K562 (cell line): Measurements from ENCODE around the gene UPK3BL1. TPM values are rescaled to one million over a fixed set of nuclear protein-coding genes. Genes with fewer than 3 reads are reported as not detected.
A peak's percentile ranks its signal among the peaks of the same experiment; 100 is the strongest.
"Not testable (repeated sequence)": the region's sequence is repeated elsewhere in the genome, so short reads cannot be mapped to it uniquely, and the experiment has no call there.

Source experiments
- ATAC-seq: fragments of 200-7000 bp; cut with Tn5 transposase; 3 replicates; pipeline ENCODE4 v1.9.1; 2020; ENCODE audit warnings: moderate library complexity
- BruUV-seq: library from RNA; stranded (reverse); fragments of 400-500 nt; replicated peaks from 2 replicates; lab custom pipeline; 2021; lab: Mats Ljungman, UMichigan
- CTCF ChIA-PET: fragments of 300-600 bp; formaldehyde crosslinking; extraction: SDS; loops from one replicate; lab custom pipeline; 2021; ENCODE audit warnings: low intra/inter-chr PET ratio; lab: Yijun Ruan, JAX
- POLR2A ChIA-PET: fragments of 300-600, 350-650 bp; sonication (Branson Sonifier 250); formaldehyde crosslinking; extraction: SDS; loops from one replicate; lab custom pipeline; 2021; ENCODE audit warnings: antibody characterized with exemption, inconsistent platforms; lab: Yijun Ruan, JAX
- DNase-seq, 4 experiments: peaks; one replicate each; pipeline versions ENCODE4 v3.0.0 to v3.0.0-alpha.2; 2011 to 2018; ENCODE audit warnings: low spot score in 3 of 4, mixed read lengths in 3 of 4; ENCODE audit errors: extremely low read depth in 1 of 4
- FAIRE-seq: peaks from 2 replicates; lab custom pipeline; 2011; peaks lifted over from hg19 to GRCh38; lab: Jason Lieb, UNC
- H2AFZ ChIP-seq: 2 replicates; pipeline ENCODE4 v1.6.0; 2011; ENCODE audit warnings: low read depth, low read length, control low read depth, inconsistent platforms
- H3K27ac ChIP-seq: fragments of 200-600 bp; 3 replicates; pipeline ENCODE4 v1.8.0; 2011; ENCODE audit warnings: low read depth, mild to moderate bottlenecking, control low read depth, inconsistent platforms, low read length, moderate library complexity, mixed read lengths; ENCODE audit errors: extremely low read depth
- H3K27me3 ChIP-seq, 2 experiments: fragments of 300-600 bp in 1 of 2; 2 replicates in 1 of 2; 3 replicates in 1 of 2; pipeline versions ENCODE4 v1.6.0 to v1.8.0; 2011; ENCODE audit warnings: inconsistent platforms in 2 of 2, low read length in 2 of 2, mild to moderate bottlenecking in 1 of 2, mixed read lengths in 1 of 2, moderate library complexity in 1 of 2; ENCODE audit not compliant: control insufficient read depth in 2 of 2, insufficient read depth in 2 of 2
- H3K36me3 ChIP-seq: fragments of 300-600 bp; 3 replicates; pipeline ENCODE4 v1.8.0; 2011; ENCODE audit warnings: mild to moderate bottlenecking, low read length, inconsistent platforms; ENCODE audit not compliant: control insufficient read depth, insufficient read depth
- H3K4me1 ChIP-seq, 2 experiments: fragments of 200-600 bp in 1 of 2; replicated peaks in 1 of 2; 2 replicates in 1 of 2; 3 replicates in 1 of 2; pipeline versions ENCODE4 v1.5.1 to v1.8.0; 2011; ENCODE audit warnings: inconsistent platforms in 2 of 2, low read length in 2 of 2, mild to moderate bottlenecking in 1 of 2, mixed read lengths in 1 of 2, moderate library complexity in 1 of 2; ENCODE audit not compliant: control insufficient read depth in 2 of 2, insufficient read depth in 2 of 2
- H3K4me2 ChIP-seq: 2 replicates; pipeline ENCODE4 v1.6.1; 2011; ENCODE audit warnings: low read length, control low read depth, inconsistent platforms, mixed read lengths; ENCODE audit not compliant: insufficient read depth
- H3K4me3 ChIP-seq: fragments of 200-600 bp; sonication (generic), shearing (Covaris generic); 2 replicates; pipeline ENCODE4 v1.5.1; 2016; ENCODE audit warnings: control low read depth, inconsistent platforms
- H3K79me2 ChIP-seq: fragments of 200-600 bp; 3 replicates; pipeline ENCODE4 v1.8.0; 2011; ENCODE audit warnings: low read length, inconsistent platforms; ENCODE audit not compliant: control insufficient read depth, insufficient read depth
- H3K9ac ChIP-seq, 2 experiments: 2 replicates each; pipeline versions ENCODE4 v1.6.0 to v1.6.1; 2011; ENCODE audit warnings: low read depth in 2 of 2, low read length in 2 of 2, control low read depth in 1 of 2, inconsistent platforms in 1 of 2, mild to moderate bottlenecking in 1 of 2, mixed read lengths in 1 of 2; ENCODE audit not compliant: insufficient read depth in 1 of 2
- H3K9me1 ChIP-seq: one replicate; pipeline ENCODE4 v1.6.0; 2011; ENCODE audit warnings: inconsistent platforms, mild to moderate bottlenecking, low read length, moderate library complexity; ENCODE audit not compliant: control insufficient read depth, insufficient read depth
- H3K9me3 ChIP-seq: replicated peaks from 2 replicates; pipeline ENCODE4 v1.5.1; 2011; ENCODE audit warnings: low read depth, low read length, inconsistent platforms; ENCODE audit not compliant: control insufficient read depth, insufficient read depth
- H4K20me1 ChIP-seq: replicated peaks from 2 replicates; pipeline ENCODE4 v1.6.1; 2011; ENCODE audit warnings: low read length, inconsistent platforms, mixed read lengths; ENCODE audit not compliant: control insufficient read depth, insufficient read depth
- C11orf30 ChIP-seq: fragments of 450-650 bp; IDR thresholded peaks from 2 replicates; pipeline ENCODE4 v1.6.1; 2016; ENCODE audit warnings: low read depth, mild to moderate bottlenecking
- ELF1 ChIP-seq: fragments of 200-800 bp; sonication (Bioruptor generic); IDR thresholded peaks from 2 replicates; pipeline ENCODE4 v1.6.1; 2016; ENCODE audit warnings: missing genetic modification characterization, missing compliant biosample characterization
- GABPA ChIP-seq: fragments of 200-800 bp; sonication (Bioruptor generic); conservative IDR thresholded peaks from 2 replicates; pipeline ENCODE4 v1.6.1; 2016; ENCODE audit warnings: low read depth, missing genetic modification characterization, missing compliant biosample characterization
- MEIS2 ChIP-seq: fragments of 450-650 bp; IDR thresholded peaks from 2 replicates; pipeline ENCODE4 v1.6.1; 2014; ENCODE audit warnings: mild to moderate bottlenecking; ENCODE audit not compliant: partially characterized antibody
- NRF1 ChIP-seq, 2 experiments: fragments of 450-650 bp; IDR thresholded peaks in 1 of 2; conservative IDR thresholded peaks in 1 of 2; 2 replicates each; pipeline ENCODE4 v1.6.1; 2014; ENCODE audit warnings: mild to moderate bottlenecking in 2 of 2
- POLR2A ChIP-seq: fragments of 450-650 bp; conservative IDR thresholded peaks from 2 replicates; pipeline ENCODE4 v1.6.1; 2016
- POLR2G ChIP-seq: fragments of 200-400 bp; formaldehyde crosslinking; IDR thresholded peaks from 2 replicates; pipeline ENCODE4 v1.6.1; 2017; ENCODE audit warnings: low read depth, mild to moderate bottlenecking, antibody characterized with exemption, low read length, moderate library complexity
- SIN3B ChIP-seq: fragments of 450-650 bp; IDR thresholded peaks from 2 replicates; pipeline ENCODE4 v1.6.1; 2017; ENCODE audit warnings: low read depth, mild to moderate bottlenecking, moderate library complexity
- SP2 ChIP-seq: IDR thresholded peaks from 2 replicates; pipeline ENCODE4 v1.6.1; 2011; ENCODE audit warnings: mild to moderate bottlenecking, low read depth, low read length, moderate library complexity; ENCODE audit not compliant: poor library complexity, severe bottlenecking; ENCODE audit errors: extremely low read depth
- SUPT5H ChIP-seq: fragments of 450-650 bp; IDR thresholded peaks from 2 replicates; pipeline ENCODE4 v1.6.1; 2016
- TAF1 ChIP-seq: IDR thresholded peaks from 2 replicates; pipeline ENCODE4 v1.6.1; 2011; ENCODE audit warnings: mild to moderate bottlenecking, low read length, moderate library complexity; ENCODE audit not compliant: insufficient read depth, control insufficient read depth, severe bottlenecking; ENCODE audit errors: extremely low read depth
- WGBS: fragments of 100-300 bp; shearing (Covaris generic); methylation state at CpG from one replicate; pipeline ENCODE4 v1.1.6; 2016; ENCODE audit warnings: low coverage, mixed read lengths; ENCODE audit not compliant: insufficient coverage; ENCODE audit errors: missing lambda C conversion rate; 5-methylcytosine and 5-hydroxymethylcytosine counted together
- in situ Hi-C: fragments of 300-500 bp; cut with MboI; formaldehyde crosslinking; loops from 4 replicates; pipeline ENCODE4 v1.15.0; 2018; ENCODE audit warnings: inconsistent platforms, mixed read lengths
- intact Hi-C: fragments of 100-400 bp; cut with micrococcal nuclease; formaldehyde crosslinking; loops from 2 replicates; pipeline ENCODE4 v1.14.2; 2022
- polyA plus RNA-seq, 8 experiments: library from polyadenylated mRNA; depleted of rRNA in 4 of 8; stranded (reverse) in 5 of 8; unstranded in 3 of 8; fragments of >200 nt; fragmentation: Nextera tagmentation in 2 of 8; fragmentation: Illumina TruSeq in 1 of 8; extraction: Ambion mirVana in 2 of 8; extraction: Trizol in 1 of 8; gene quantifications; 2 replicates each; pipeline versions ENCODE4 v1.2.1 to v1.2.3, GENCODE V29; 2011 to 2014; ENCODE audit warnings: inconsistent platforms in 1 of 8, missing spikeins in 1 of 8
- total RNA-seq, 7 experiments: library from RNA; depleted of rRNA in 6 of 7; stranded (reverse); fragments of >200 nt in 6 of 7; fragmentation: Illumina TruSeq in 2 of 7; extraction: Trizol in 2 of 7; gene quantifications; 2 replicates each; pipeline versions ENCODE4 v1.2.1 to v1.2.3, GENCODE V29; 2011 to 2021; ENCODE audit warnings: low replicate concordance in 1 of 7
- TF ChIP-seq, protein P1 (sequence below): fragments of 200-800 bp; sonication (Bioruptor generic); IDR thresholded peaks from 2 replicates; pipeline ENCODE4 v1.6.1; 2017; ENCODE audit warnings: missing genetic modification characterization, missing compliant biosample characterization
- TF ChIP-seq, protein P2 (sequence below), 3 experiments: IDR thresholded peaks in 2 of 3; conservative IDR thresholded peaks in 1 of 3; 2 replicates each; pipeline ENCODE4 v1.5.1; 2011 to 2012; ENCODE audit warnings: low read length in 3 of 3, mild to moderate bottlenecking in 3 of 3, control low read depth in 2 of 3, improper control_type of control experiment in 1 of 3, inconsistent platforms in 1 of 3, low read depth in 1 of 3, mixed read lengths in 1 of 3, moderate library complexity in 1 of 3; ENCODE audit not compliant: insufficient read depth in 2 of 3

UPK3BL1 gene
- total and polyA plus RNA-seq, 9 of the 15 experiments (the other 6 are each of a cell fraction or from before 2014, with no cell fraction given), result 3.9 to 36.3 (median 15.6) TPM

DNA sequence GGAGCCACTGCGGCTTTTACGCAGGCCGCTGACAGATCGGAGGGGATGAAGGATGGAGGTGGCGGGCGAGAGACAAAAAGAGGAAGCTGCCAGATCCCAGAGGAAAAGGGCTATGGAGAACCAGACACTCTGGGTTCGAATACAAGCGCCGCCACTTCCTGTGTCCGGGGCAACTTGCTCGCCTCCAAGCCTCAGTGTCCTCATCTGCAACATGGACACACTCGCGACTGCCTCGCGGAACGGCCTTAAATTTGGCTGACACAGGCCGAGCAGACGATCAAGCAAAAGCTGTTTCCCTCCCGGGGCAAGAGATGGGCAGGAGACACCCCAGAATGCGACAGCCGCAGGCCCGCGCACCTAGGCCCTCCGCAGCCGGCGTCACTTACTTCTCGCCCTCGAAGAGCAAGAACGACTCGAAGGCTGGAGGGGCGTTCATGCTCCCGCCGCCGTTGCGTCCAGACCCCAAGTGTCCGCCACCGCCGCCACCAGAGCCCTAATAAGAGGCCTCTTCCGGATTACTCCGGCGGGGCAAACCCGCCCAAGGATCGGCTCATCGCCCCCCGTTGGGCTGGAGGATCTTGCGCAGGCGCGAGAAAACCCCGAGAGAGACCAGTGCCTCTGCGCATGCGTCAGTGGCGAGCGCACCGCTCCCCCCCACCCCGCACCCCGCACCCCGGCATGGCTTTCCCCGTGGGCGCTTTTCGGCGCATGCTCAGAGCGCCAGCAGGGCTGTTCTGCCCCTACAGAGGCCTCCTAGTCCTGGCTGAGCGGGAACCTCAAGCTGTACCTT is 28.8 kb upstream of the UPK3BL1 start, which contains the start of gene POLR2J2 (continued):
- peak; percentile 42 for TF ChIP-seq TAF1
- peak; percentile 32; the same call in 1 of the 2 replicates for TF ChIP-seq SIN3B
- peak; percentile 16 for TF ChIP-seq MEIS2
- peak; percentile 75 for TF ChIP-seq POLR2G
- peak; percentile 67 for TF ChIP-seq C11orf30
- peak; percentile 29; the same call in 1 of the 2 replicates for TF ChIP-seq POLR2A
- TF ChIP-seq, protein P1, sequence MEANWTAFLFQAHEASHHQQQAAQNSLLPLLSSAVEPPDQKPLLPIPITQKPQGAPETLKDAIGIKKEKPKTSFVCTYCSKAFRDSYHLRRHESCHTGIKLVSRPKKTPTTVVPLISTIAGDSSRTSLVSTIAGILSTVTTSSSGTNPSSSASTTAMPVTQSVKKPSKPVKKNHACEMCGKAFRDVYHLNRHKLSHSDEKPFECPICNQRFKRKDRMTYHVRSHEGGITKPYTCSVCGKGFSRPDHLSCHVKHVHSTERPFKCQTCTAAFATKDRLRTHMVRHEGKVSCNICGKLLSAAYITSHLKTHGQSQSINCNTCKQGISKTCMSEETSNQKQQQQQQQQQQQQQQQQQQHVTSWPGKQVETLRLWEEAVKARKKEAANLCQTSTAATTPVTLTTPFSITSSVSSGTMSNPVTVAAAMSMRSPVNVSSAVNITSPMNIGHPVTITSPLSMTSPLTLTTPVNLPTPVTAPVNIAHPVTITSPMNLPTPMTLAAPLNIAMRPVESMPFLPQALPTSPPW, result peak; percentile 78
- TF ChIP-seq ELF1 (tag), result peak; percentile 37; the same call in 1 of the 2 replicates
- peak; percentile 71 for TF ChIP-seq GABPA (tag)
- TF ChIP-seq, protein P2, sequence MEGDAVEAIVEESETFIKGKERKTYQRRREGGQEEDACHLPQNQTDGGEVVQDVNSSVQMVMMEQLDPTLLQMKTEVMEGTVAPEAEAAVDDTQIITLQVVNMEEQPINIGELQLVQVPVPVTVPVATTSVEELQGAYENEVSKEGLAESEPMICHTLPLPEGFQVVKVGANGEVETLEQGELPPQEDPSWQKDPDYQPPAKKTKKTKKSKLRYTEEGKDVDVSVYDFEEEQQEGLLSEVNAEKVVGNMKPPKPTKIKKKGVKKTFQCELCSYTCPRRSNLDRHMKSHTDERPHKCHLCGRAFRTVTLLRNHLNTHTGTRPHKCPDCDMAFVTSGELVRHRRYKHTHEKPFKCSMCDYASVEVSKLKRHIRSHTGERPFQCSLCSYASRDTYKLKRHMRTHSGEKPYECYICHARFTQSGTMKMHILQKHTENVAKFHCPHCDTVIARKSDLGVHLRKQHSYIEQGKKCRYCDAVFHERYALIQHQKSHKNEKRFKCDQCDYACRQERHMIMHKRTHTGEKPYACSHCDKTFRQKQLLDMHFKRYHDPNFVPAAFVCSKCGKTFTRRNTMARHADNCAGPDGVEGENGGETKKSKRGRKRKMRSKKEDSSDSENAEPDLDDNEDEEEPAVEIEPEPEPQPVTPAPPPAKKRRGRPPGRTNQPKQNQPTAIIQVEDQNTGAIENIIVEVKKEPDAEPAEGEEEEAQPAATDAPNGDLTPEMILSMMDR (IDR thresholded peaks at IDR 0.05 in 2 of 3, conservative IDR thresholded peaks at IDR 0.05 in 1 of 3; ENCODE audit: insufficient read depth in 2 of 3, low read depth in 1 of 3, low read length in 3 of 3), result peak in 2 of 3 experiments; percentile 12 to 25; a peak in 2 of 6 replicates
- TF ChIP-seq SP2, result peak; percentile 11
- TF ChIP-seq SUPT5H, result 0 out of 2 replicates have a peak, but pooled peaks have one; percentile 24
- TF ChIP-seq NRF1 (conservative IDR thresholded peaks at IDR 0.05 in 1 of 2, IDR thresholded peaks at IDR 0.05 in 1 of 2), result peak; percentile 85 to 87

DNA sequence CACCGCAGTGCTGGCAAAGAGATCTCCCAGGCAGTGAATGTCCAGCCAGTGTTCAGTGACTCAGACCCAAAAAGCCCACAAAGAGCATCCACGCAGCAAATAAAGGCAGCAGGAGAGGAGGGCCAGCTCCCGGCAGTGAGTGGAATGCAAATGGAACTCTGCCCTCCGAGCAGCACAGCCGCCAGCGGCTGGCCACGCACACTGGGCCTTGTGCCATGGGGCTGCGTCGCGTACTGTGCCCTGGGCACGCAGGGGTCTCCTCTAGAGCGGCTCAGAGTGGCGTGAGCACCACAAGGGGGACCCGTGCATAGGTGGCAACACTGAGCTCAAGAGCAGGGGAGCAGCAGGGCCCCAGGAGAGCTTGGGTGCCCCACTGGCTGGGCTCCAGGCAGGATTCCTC is 24.9 kb upstream of the UPK3BL1 start:
- H3K9ac ChIP-seq, BruUV-seq, H3K4me3 ChIP-seq, H3K9me3 ChIP-seq, H4K20me1 ChIP-seq, H3K27me3 ChIP-seq, DNase-seq, ATAC-seq, H3K9me1 ChIP-seq, CTCF ChIA-PET, H3K4me2 ChIP-seq, H3K79me2 ChIP-seq, intact Hi-C loops, H3K27ac ChIP-seq, H3K4me1 ChIP-seq, H2AFZ ChIP-seq, POLR2A ChIA-PET, FAIRE-seq, H3K36me3 ChIP-seq: not testable (repeated sequence)
- no CpG with 5 or more reads among the region's 14 CpGs for WGBS
- in situ Hi-C loops, result loop anchor here (25.0 kb wide), 2 partner anchors 205 to 355 kb away; partner anchors contain the start of genes ALKBH4 and LRWD1
